ENCODE measurements around the gene PAX7. TPM values are rescaled to one million over a fixed set of nuclear protein-coding genes. Genes with fewer than 3 reads are reported as not detected.
"Not testable (repeated sequence)": the region's sequence is repeated elsewhere in the genome, so short reads cannot be mapped to it uniquely, and the experiment has no call there.

PAX7 gene
- total RNA-seq (2014; rRNA removed) = not detected in 2 replicates
- not detected for polyA plus RNA-seq (2012)

GRCh38 chr1:18630511-18631495 is at the start of gene PAX7:
Gene PAX7, plus strand, starts transcription at chr1:18630846. Its CDS starts 758 bp downstream, at chr1:18631604.
- DNase-seq (ENCODE audit: low read depth) = no peak

GRCh38 chr1:18581420-18581880 is 49.2 kb upstream of the PAX7 start:
- DNase-seq (ENCODE audit: low read depth) = no peak

- DNase-seq (ENCODE audit: low read depth) = no peak
Measured at GRCh38 chr1:18582890-18583289, 47.8 kb upstream of the PAX7 start.

DNA sequence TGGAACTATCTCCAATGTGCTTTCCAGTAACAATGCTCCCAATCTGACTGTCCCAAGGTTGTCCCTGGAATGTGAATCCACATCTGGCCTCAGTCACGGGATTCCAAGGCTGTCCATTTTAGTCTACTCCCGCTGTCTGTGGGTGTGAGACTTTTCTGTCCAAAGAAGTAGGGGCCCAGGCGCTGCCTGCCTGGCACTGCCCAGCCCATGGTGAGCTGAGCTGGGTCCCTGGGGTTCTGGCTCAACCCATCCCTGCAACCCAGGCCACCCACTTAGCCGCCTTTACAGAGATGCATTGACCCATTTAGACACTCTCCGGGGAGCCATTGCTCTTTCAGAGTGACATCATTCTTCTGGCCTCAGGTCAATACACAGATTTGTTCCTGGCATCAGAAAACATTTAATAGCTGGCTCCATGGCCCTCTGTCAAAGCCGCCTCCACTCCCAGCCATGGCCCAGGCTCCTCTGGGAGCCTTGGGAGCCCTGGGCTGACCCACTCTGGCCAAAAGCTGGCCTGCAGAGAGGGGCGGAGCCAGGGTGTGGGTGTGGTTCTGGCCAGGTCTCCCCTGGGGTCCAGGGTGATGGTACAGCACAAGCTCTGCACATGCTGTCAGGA is 47.2 kb upstream of the PAX7 start:
- DNase-seq (ENCODE audit: low read depth) = no peak

DNA sequence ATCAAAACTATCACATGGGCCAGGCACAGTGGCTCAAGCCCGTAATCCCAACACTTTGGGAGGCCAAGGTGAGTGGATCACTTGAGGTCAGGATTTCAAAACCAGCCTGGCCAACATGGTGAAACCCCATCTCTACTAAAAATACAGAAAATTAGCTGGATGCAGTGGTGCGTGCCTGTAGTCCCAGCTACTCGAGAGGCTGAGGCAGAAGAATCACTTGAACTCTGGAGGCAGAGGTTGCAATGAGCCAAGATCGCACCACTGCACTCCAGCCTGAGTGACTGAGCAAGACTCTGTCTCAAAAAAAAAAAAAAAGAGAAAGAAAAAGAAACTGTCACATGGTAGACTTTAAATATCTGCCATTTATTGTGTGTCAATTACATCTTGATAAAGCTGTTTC is 44.6 kb upstream of the PAX7 start:
- not testable (repeated sequence) for DNase-seq (ENCODE audit: low read depth)

DNA sequence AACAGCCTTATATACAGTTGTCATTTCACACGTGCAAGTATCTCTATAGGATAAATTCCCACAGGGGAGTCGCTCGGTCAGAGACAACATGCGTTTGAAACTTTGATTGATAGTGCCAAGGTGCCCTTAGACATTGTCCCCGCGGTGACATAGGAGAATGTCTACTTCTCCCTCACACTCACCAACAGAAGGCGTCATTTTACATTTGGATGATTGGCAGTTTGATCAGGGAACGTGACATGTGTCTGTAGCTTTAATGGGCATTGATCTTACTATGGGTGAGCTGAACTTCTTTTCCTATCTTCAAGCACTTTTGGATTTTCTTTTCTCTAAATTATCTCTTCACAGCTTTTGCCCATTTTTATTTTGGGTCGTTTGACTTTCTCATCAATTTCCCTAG is 42.6 kb upstream of the PAX7 start:
- no peak for DNase-seq (ENCODE audit: low read depth)

- DNase-seq (ENCODE audit: low read depth) = no peak
Measured at GRCh38 chr1:18592368-18592767, 38.3 kb upstream of the PAX7 start.

DNA sequence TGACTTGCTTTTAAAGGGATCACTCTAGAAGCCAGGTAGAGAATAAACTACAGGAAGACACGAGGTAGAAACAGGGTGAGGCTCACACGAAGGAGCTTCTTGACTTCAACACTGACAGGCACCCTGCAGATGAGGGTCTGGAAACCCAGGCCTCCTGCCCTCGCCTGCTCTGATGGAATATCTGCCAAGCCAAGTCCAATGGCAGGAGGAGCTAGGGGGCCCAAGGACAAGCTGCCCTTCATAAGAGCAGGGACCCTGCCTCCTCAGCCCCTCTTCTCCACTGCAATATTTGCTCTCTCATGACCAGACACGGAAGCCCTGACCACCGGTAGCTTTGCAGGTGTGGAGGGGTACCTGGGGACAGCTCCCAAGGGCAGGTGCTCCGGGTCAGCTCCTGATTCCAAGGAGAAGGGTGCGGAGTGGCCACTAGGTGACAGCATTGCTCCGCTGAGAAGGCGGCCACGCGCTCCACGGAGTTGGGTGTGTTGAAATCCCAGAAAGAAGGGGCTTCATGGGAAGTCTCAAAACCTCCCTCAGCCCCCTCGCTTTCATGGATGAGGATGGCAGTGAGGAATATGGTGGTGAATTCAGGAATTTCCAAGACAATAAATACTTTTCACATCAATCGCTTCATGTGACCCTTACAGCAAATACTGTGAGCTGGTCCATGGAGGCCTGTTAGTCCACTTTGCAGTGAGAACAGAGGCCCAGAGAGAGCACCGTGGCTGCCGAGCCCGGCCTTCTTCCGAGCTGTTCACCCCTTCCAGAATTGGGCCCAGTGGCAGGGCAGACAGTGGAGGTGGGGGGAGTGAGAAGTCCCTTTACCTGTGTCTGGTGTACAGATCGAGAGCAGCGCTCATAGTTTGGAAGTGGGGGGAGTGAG is 33.2 kb upstream of the PAX7 start:
- peak; percentile 8 for DNase-seq (ENCODE audit: low read depth)

DNA sequence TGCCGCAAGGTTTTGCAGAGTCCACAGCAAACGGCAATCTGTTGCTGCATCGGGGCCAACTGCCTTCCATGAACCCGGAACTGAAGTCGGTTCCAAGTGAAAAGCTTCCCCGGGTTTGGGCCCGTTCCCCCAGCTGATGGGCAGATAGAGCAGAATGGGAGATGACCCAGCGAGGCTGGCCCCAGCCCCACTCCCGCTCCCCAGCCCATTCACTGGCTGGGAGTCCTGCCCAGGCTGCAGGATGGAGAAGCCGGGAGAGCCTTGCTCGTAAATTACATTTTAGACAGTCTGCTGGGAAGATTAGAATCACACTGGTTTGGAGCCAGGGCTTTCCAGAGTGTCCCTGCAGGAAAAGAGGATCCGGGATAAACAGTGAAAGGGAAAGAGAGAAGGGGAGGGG is 31.6 kb upstream of the PAX7 start:
- no peak for DNase-seq (ENCODE audit: low read depth)

GRCh38 chr1:18599704-18600103 is 30.9 kb upstream of the PAX7 start:
- DNase-seq (ENCODE audit: low read depth) = no peak

DNA sequence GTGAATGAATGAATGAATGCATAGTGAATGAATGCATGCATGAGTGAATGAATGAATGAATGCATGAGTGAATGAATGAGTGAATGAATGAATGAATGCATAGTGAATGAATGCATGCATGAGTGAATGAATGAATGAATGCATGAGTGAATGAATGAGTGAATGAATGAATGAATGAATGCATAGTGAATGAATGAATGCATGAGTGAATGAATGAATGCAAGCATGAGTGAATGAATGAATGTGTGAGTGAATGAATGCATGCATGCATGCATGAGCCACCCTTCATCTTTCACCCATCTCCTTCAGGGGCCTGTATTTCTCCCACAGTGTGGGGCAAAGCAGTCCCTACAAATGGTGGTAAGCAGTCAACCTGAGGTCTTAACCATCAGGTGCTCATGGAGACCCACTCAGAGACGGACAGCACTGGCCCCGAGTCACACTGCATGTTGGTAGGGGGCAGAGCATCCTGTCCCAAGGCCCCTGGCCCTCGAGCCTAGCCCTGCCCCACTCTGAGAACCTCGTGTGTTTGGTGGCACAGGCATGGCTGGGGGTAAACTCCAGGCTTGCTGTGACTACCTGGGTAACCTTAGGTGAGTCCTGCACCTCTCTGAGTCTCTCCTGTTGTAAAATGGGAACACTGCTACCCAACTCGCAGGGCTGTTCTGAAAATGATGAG is 28.0 kb upstream of the PAX7 start:
- peak; percentile 5 for DNase-seq (ENCODE audit: low read depth)

DNA sequence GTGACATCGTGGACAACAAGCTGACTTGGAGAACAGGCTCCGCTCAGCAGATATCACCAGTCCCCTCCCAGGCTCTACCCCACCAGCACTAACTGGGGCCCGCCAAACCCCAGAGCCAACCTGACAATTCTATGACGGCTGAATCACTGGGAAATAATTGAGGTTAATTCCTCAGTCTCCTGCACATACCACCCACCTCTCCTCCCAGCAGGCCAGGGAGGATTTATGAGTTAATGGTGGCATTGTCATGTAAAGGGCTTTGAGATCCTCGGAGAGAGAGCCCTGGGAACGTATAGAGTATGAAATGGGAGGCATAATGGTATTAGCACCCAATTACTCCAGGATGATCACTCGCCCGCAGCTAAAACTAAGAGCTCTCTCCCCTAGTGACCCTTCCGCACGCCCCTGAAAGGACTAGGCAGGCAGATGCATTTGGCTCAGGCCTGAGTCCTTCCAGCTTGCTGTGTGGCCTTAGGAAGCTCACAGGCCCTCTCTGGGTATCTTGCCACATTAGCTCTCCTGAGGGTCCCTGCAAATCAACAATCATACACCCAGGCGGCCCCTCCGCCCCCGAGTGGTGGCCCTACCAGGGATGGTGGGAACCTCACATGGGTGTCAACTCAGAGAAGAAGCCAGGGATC is 27.3 kb upstream of the PAX7 start:
- DNase-seq (ENCODE audit: low read depth) = no peak

- no peak for DNase-seq (ENCODE audit: low read depth)
Measured at GRCh38 chr1:18606443-18607288, 24.0 kb upstream of the PAX7 start.

DNA sequence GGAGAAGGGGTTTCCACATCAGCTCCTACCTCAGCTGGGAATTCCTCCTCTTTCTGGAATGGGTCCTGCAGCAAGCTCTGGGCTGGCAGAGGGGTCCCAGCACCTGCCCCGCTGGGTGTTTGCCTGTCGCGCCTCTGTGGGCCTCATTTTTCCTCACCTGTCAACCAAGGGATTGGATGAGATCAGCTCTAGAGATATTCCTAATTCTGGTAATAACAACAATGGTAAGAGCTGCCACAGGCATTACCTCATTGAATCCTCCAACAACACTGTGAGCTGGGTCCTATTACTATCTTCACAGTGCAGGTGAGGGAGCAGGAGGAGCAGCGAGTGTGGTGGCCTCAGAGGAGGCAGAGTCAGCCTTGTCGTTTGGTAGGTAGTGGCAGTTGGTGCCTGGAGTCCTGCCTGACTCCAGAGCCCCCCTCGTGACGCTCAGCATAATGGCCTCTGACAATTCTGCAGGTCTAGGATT is 23.3 kb upstream of the PAX7 start:
- DNase-seq (ENCODE audit: low read depth) = no peak

DNA sequence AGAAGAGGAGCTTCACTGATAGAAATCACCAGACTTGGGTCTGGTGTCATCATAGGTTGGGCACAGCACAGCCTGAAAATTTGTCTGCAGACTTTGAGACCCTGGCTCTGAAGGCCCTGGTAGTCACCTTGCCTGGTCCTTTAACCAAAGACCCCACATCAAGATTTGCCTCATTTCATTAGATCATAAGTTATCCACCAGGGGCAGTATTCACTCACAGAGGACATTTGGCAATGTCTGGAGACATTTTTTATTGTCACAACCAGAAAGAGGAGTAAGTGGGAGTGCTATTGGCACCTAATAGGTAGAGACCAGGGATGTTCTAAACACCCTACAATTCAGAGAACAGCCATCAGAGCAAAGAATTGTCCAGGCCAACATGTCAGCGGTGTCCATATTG is 22.1 kb upstream of the PAX7 start:
- no peak for DNase-seq (ENCODE audit: low read depth)

- DNase-seq (ENCODE audit: low read depth) = no peak
Measured at GRCh38 chr1:18611311-18611710, 19.3 kb upstream of the PAX7 start.

DNA sequence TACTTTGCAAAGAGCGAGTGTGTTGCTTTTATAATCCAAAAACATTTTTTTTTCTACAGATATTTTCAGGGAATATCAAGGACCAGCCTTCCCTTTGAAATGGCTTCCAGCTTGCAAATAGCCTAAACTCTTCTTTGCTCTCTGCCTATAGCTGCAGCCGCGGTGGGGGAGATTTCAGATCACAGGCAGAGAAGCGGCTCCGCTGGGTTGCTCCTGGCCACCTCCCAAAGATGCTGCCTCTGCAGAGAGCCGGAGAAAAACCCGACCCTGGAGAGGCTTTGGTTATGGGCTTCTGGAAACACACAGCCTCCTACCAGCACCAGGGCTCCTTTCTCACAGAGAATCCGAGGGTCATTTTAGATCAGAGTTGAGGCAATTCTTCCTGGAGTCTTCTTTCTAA is 18.6 kb upstream of the PAX7 start:
- no peak for DNase-seq (ENCODE audit: low read depth)

DNA sequence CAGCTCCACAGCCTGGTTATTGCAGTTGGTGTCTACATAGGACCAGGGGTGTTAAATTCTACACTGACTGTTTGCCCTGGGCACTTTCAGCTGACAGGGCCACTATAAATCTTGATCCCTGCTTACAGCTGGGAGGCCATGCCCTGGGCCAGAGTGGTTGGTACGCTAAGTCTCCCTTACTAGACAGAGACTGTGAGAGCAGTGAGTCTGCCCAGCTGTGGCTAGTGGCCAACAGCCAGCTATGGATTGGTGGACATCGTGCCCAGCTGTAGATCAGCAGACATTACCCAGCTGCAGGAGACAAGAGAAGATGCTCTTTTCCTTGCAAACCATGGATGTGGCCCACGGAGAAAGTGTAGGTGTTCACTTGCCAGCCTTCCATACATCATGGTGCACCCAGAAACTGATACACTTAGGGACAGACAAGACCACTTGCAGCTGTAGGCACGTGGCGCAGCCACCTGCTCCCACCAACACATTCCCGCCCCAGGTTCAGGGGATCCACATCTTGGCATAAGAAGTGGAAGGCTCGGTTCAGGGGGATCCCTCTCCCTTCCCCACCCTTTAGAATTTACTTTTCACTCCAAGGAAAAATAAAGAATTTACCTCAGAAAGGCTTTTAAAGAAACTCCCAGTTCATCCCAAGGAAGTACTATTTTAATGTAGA is 16.4 kb upstream of the PAX7 start:
- DNase-seq (ENCODE audit: low read depth) = no peak
